ENCODE data around the gene CACNA2D2. TPM values are rescaled to one million over a fixed set of nuclear protein-coding genes. Genes with fewer than 3 reads are reported as not detected.

Gene CACNA2D2
- total RNA-seq, 2 donors from 2014 or later = 5.6 to 9.1 TPM

- Histone ChIP-seq H3K27me3 (replicated peaks; ENCODE audit: insufficient read depth) (no peaks in the 10 kb centered on the region), H3K9me3 (no peaks in the 10 kb centered on the region), H3K4me3 (peak overlapping the region; percentile 68 to 87), H3K4me1 (replicated peaks) (peaks cover 24% of the 10 kb centered on the region), H3K27ac (peak overlapping the region; percentile 83 to 85), H3K36me3 (no peaks in the 10 kb centered on the region)
- TF ChIP-seq POLR2A (IDR thresholded peaks at IDR 0.05) (no peak), POLR2AphosphoS5 (IDR thresholded peaks at IDR 0.05) (no peak), CTCF (IDR thresholded peaks at IDR 0.05) (no peak)
- intact Hi-C loops (cut with DNase I) = loop anchor here (5.0 to 10.0 kb wide), 2 partner anchors 254 to 1026 kb away; partner anchors contain the start of genes CISH and MANF
- 27% methylated on average over 24 of the region's 24 CpGs for WGBS
- no peak for DNase-seq (ENCODE audit: low spot score)
Measured at GRCh38 chr3:50358355-50358910, 145.0 kb downstream of the CACNA2D2 start.

GRCh38 chr3:50357481-50357880 is 146.0 kb downstream of the CACNA2D2 start:
- no peaks in the 10 kb centered on the region for H3K27me3 ChIP-seq (replicated peaks; ENCODE audit: insufficient read depth)
- WGBS = 85% methylated on average over 1 of the region's 1 CpG
- no peaks in the 10 kb centered on the region for H3K36me3 ChIP-seq
- TF ChIP-seq POLR2AphosphoS5 (IDR thresholded peaks at IDR 0.05) (no peak), POLR2A (IDR thresholded peaks at IDR 0.05) (no peak), CTCF (IDR thresholded peaks at IDR 0.05) (no peak)
- no peaks in the 10 kb centered on the region for H3K9me3 ChIP-seq
- intact Hi-C loops (cut with DNase I) = loop anchor here (5.0 to 10.0 kb wide), 2 partner anchors 255 to 1027 kb away; partner anchors contain the start of genes CISH and MANF
- peak overlapping the region; percentile 68 to 87 for H3K4me3 ChIP-seq
- peaks cover 24% of the 10 kb centered on the region for H3K4me1 ChIP-seq (replicated peaks)
- no peak for DNase-seq (ENCODE audit: low spot score)
- H3K27ac ChIP-seq = peak overlapping the region in 1 of 2 donors; percentile 83

- H3K4me3 ChIP-seq = peak overlapping the region in 1 of 2 donors; percentile 18
- no peak for DNase-seq (ENCODE audit: low spot score)
- 42% methylated on average over 5 of the region's 5 CpGs for WGBS
- H3K9me3 ChIP-seq = no peaks in the 10 kb centered on the region
- no peaks in the 10 kb centered on the region for H3K27me3 ChIP-seq (replicated peaks; ENCODE audit: insufficient read depth)
- peaks cover 27% of the 10 kb centered on the region for H3K4me1 ChIP-seq (replicated peaks)
- intact Hi-C loops (cut with DNase I) = loop anchor here (5.0 to 10.0 kb wide), 2 partner anchors 256 to 1028 kb away; partner anchors contain the start of genes CISH and MANF
- no peaks in the 10 kb centered on the region for H3K36me3 ChIP-seq
- peak overlapping the region in 1 of 2 donors; percentile 36 for H3K27ac ChIP-seq
- no peak for TF ChIP-seq CTCF (IDR thresholded peaks at IDR 0.05)
- no peak for TF ChIP-seq POLR2A (IDR thresholded peaks at IDR 0.05)
- TF ChIP-seq POLR2AphosphoS5 (IDR thresholded peaks at IDR 0.05) = no peak
Measured at GRCh38 chr3:50356553-50356952, 146.9 kb downstream of the CACNA2D2 start.

- H3K27me3 ChIP-seq (replicated peaks; ENCODE audit: insufficient read depth) = no peaks in the 10 kb centered on the region
- TF ChIP-seq POLR2A (IDR thresholded peaks at IDR 0.05) (no peak), POLR2AphosphoS5 (IDR thresholded peaks at IDR 0.05) (no peak), CTCF (IDR thresholded peaks at IDR 0.05) (no peak)
Measured at GRCh38 chr3:50355829-50356552, 147.4 kb downstream of the CACNA2D2 start.

More at GRCh38 chr3:50355829-50356552, 147.4 kb downstream of the CACNA2D2 start:
- Histone ChIP-seq H3K9me3 (no peaks in the 10 kb centered on the region), H3K4me1 (replicated peaks) (peaks cover 32% of the 10 kb centered on the region), H3K4me3 (peak overlapping the region in 1 of 2 donors; percentile 18), H3K27ac (peak overlapping the region in 1 of 2 donors; percentile 36), H3K36me3 (no peaks in the 10 kb centered on the region)
- WGBS = 44% methylated on average over 5 of the region's 5 CpGs
- intact Hi-C loops (cut with DNase I) = loop anchor here (5.0 to 10.0 kb wide), 2 partner anchors 256 to 1029 kb away; partner anchors contain the start of genes CISH and MANF
- no peak for DNase-seq (ENCODE audit: low spot score)

Data from prostate gland (tissue), 2 donors.